ENCODE results near the gene CDON. TPM values are rescaled to one million over a fixed set of nuclear protein-coding genes. Genes with fewer than 3 reads are reported as not detected.

Gene CDON
- total RNA-seq, 6 experiments from 2014 or later = 1.3 to 2.0 (median 1.9) TPM

GRCh38 chr11:125982348-125982730 is 80.3 kb downstream of the CDON start:
- Mint-ChIP-seq H3K4me3 (no peak overlapping the region), H3K9me3 (no peaks in the 10 kb centered on the region)

DNA sequence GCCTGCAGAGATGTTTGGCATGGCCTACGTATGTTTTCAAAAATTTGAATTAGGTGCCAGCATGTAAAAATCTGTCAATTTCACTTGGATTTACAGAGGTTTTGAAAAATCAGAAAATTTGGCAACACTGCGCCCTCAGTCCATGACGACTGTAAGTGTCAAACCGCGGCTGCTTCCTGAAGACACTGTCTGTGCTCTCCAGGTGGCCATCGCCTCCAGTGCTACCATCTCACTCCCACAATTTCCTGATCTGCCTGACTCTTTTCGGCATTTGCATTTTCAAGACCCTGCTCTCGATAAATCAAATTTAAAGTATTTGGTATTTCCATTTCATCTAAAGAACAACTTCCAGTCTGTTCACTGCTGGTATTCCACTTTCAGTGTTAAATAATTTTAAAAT is 82.2 kb downstream of the CDON start:
- TF ChIP-seq, protein P1, sequence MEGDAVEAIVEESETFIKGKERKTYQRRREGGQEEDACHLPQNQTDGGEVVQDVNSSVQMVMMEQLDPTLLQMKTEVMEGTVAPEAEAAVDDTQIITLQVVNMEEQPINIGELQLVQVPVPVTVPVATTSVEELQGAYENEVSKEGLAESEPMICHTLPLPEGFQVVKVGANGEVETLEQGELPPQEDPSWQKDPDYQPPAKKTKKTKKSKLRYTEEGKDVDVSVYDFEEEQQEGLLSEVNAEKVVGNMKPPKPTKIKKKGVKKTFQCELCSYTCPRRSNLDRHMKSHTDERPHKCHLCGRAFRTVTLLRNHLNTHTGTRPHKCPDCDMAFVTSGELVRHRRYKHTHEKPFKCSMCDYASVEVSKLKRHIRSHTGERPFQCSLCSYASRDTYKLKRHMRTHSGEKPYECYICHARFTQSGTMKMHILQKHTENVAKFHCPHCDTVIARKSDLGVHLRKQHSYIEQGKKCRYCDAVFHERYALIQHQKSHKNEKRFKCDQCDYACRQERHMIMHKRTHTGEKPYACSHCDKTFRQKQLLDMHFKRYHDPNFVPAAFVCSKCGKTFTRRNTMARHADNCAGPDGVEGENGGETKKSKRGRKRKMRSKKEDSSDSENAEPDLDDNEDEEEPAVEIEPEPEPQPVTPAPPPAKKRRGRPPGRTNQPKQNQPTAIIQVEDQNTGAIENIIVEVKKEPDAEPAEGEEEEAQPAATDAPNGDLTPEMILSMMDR (IDR thresholded peaks at IDR 0.05) = no peak

More at GRCh38 chr11:125982348-125982730, 80.3 kb downstream of the CDON start:
- Mint-ChIP-seq H3K36me3 (ENCODE audit: low read depth) (no peaks in the 10 kb centered on the region), H3K27me3 (ENCODE audit: insufficient read depth) (peaks cover 8% of the 10 kb centered on the region), H3K27ac (no peak overlapping the region), H3K4me1 (ENCODE audit: low read depth) (no peaks in the 10 kb centered on the region)
- TF ChIP-seq, protein P1 (IDR thresholded peaks at IDR 0.05) = no peak
- DNase-seq = no peak

DNA sequence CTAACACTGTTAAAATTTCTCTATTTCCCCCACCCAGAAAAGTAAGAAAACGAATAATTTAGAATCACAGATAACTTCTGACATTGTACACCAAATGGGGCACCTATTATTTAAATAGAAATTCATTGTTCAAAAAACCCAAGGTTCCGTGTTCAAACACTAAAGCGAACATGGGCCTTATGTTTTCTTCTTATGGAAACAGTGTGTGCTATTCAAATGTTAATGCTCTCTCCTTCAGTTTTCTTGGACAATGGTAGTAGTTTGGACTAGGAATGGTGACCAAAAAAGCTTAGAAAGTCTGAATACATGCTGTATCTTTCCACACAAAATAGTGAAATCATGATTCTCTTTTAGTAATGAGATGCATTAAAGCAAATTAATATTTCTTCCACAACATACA is 83.2 kb downstream of the CDON start:
- Mint-ChIP-seq H3K27ac (no peak overlapping the region), H3K4me3 (no peak overlapping the region), H3K9me3 (no peaks in the 10 kb centered on the region), H3K4me1 (ENCODE audit: low read depth) (no peaks in the 10 kb centered on the region), H3K27me3 (ENCODE audit: insufficient read depth) (peaks cover 8% of the 10 kb centered on the region), H3K36me3 (ENCODE audit: low read depth) (no peaks in the 10 kb centered on the region)
- TF ChIP-seq, protein P1 (IDR thresholded peaks at IDR 0.05) = no peak
- DNase-seq = no peak

More for the DNA sequence above, 82.2 kb downstream of the CDON start:
- Mint-ChIP-seq H3K9me3 (no peaks in the 10 kb centered on the region), H3K27ac (no peak overlapping the region), H3K36me3 (ENCODE audit: low read depth) (no peaks in the 10 kb centered on the region), H3K4me3 (no peak overlapping the region), H3K27me3 (ENCODE audit: insufficient read depth) (peaks cover 8% of the 10 kb centered on the region), H3K4me1 (ENCODE audit: low read depth) (no peaks in the 10 kb centered on the region)
- DNase-seq = no peak

DNA sequence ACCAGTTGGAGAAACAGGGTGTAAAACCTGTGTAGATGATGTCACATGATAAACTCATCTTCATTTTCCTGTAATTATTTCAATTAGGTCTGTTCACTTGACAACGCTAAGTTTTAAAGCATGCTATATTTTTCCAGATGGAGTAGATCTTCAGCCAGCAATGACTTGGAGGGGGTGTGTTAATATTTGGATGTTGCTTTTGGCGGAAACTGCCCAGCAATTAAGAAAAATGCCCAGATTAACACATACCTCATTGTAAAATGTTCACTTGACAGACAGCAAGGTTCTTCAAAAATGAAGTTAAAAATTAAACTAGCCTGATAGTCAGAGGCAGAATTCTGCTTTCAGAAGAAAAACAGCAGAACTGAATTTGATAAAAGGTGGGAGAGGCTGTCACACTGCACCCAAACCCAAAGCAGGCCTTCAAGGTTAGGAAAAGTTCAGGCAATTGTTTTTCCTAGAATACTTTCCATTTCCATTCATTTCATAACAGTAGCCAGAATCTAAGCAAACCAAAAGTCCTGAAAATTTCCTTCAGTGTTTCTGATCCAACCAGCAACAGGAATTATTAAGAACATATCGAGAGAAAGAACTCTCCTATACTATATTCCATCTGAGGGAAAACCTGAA is 83.8 kb downstream of the CDON start:
- TF ChIP-seq, protein P1 (IDR thresholded peaks at IDR 0.05) = no peak
- no peaks in the 10 kb centered on the region for H3K9me3 Mint-ChIP-seq
- no peak for DNase-seq
- H3K27me3 Mint-ChIP-seq (ENCODE audit: insufficient read depth) = peaks cover 8% of the 10 kb centered on the region
- H3K27ac Mint-ChIP-seq = no peak overlapping the region
- no peaks in the 10 kb centered on the region for H3K4me1 Mint-ChIP-seq (ENCODE audit: low read depth)
- H3K4me3 Mint-ChIP-seq = no peak overlapping the region
- no peaks in the 10 kb centered on the region for H3K36me3 Mint-ChIP-seq (ENCODE audit: low read depth)

DNA sequence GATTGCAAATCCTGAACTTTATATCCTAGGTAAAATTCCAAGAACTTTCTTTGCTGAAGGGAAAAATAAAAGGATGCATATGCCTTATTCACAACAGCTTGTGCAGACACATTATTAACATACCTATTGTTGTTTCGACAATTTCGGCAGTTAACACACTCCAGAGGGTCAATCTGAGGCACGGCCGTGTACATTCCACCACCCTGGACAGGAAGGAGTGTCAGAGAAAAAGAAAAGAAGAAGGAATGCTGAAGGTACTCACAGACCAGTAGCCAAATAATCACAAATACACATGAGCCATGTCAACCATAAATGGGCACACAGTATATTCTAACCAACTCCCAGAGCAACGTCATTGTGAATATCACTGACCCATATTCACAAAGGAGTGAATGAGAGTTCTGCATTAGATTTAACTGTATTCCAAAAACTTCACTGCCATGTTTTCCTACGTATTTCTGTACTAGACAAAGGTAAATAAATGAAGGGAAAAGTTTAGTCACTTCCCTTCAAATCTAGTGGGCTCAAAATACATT is 84.4 kb downstream of the CDON start:
- peaks cover 8% of the 10 kb centered on the region for H3K27me3 Mint-ChIP-seq (ENCODE audit: insufficient read depth)
- no peaks in the 10 kb centered on the region for H3K9me3 Mint-ChIP-seq
- no peak overlapping the region for H3K27ac Mint-ChIP-seq
- H3K36me3 Mint-ChIP-seq (ENCODE audit: low read depth) = no peaks in the 10 kb centered on the region
- TF ChIP-seq, protein P1 (IDR thresholded peaks at IDR 0.05) = no peak
- DNase-seq = no peak
- no peak overlapping the region for H3K4me3 Mint-ChIP-seq
- no peaks in the 10 kb centered on the region for H3K4me1 Mint-ChIP-seq (ENCODE audit: low read depth)

Measured in HFFc6 (cell line).